Bronchial epithelial cell (primary cell): ENCODE measurements around the gene IGLL1. TPM values are rescaled to one million over a fixed set of nuclear protein-coding genes. Genes with fewer than 3 reads are reported as not detected.
"Not testable (repeated sequence)": the region's sequence is repeated elsewhere in the genome, so short reads cannot be mapped to it uniquely, and the experiment has no call there.

Experiments
- DNase-seq: peaks from one replicate; pipeline ENCODE4 v3.0.0-alpha.2; 2010; ENCODE audit warnings: low read depth
- FAIRE-seq: peaks from 2 replicates; lab custom pipeline; 2011; peaks lifted over from hg19 to GRCh38; lab: Jason Lieb, UNC
- H3K27me3 ChIP-seq: 2 replicates; pipeline ENCODE4 v1.5.1; 2011; ENCODE audit warnings: low read length; ENCODE audit not compliant: control insufficient read depth, insufficient read depth
- H3K36me3 ChIP-seq: 2 replicates; pipeline ENCODE4 v1.5.1; 2011; ENCODE audit warnings: low read length; ENCODE audit not compliant: control insufficient read depth, insufficient read depth
- H3K4me3 ChIP-seq: 2 replicates; pipeline ENCODE4 v1.5.1; 2011; ENCODE audit warnings: mild to moderate bottlenecking, low read depth, low read length, control low read depth
- CTCF ChIP-seq: IDR thresholded peaks from 2 replicates; pipeline ENCODE4 v1.5.1; 2011; ENCODE audit warnings: mild to moderate bottlenecking, moderate library complexity, low read length, control low read depth, inconsistent platforms; ENCODE audit not compliant: insufficient read depth, severe bottlenecking
- total RNA-seq: library from RNA; depleted of rRNA; stranded (reverse); fragments of >200 nt; gene quantifications from 2 replicates; pipeline ENCODE4 v1.2.1, GENCODE V29; 2014

IGLL1 gene
- not detected in 2 replicates for total RNA-seq

GRCh38 chr22:23579870-23580575, at the start of gene IGLL1:
TSS of gene IGLL1 (minus strand) at chr22:23580290. CDS start at chr22:23580190, 100 bp downstream.
- FAIRE-seq, result no peak
- Histone ChIP-seq H3K4me3 (no peak within 1 kb of the TSS), H3K27me3 (no peaks in the 10 kb centered on the region), H3K36me3 (no peaks in the 10 kb centered on the region)
- DNase-seq, result no peak
- TF ChIP-seq CTCF, result no peak

DNA sequence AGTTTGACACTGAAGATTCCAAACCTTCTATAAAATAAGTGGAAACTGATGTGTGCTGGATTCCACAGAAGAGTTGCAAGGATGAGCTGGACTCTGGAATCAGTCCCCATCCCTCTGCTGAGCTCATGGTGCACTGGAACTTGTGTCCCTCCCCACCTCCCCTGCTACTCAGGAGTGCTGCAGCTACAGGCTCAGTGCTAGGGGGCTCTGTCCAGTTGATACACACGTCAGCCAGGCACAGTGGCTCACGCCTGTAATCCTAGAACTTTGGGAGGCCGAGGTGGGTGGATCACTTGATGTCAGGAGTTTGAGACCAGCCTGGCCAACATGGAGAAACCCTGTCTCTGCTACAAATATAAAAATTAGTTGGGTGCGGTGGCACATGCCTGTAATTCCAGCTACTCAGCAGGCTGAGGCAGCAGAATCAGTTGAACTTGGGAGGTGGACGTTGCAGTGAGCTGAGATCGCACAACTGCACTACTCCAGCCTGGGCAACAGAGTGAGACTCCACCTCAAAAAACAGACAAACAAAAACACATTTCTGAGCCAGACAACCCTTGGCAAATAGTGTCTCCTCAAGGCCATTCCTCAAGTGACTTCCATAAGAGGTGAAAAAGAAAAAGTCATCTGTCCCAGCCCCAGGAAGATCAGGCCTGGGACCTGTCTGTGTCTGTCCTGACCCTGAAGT, 48.1 kb upstream of the IGLL1 start:
- not testable (repeated sequence) for DNase-seq, H3K27me3 ChIP-seq

GRCh38 chr22:23627401-23628055, 47.4 kb upstream of the IGLL1 start:
- DNase-seq (peak; percentile 5), FAIRE-seq (peak; percentile 75)
- not testable (repeated sequence) for H3K36me3 ChIP-seq, H3K27me3 ChIP-seq, H3K4me3 ChIP-seq
- TF ChIP-seq CTCF, result peak; percentile 27

More for the DNA sequence above, 48.1 kb upstream of the IGLL1 start:
- H3K4me3 ChIP-seq, H3K36me3 ChIP-seq, FAIRE-seq: not testable (repeated sequence)

DNA sequence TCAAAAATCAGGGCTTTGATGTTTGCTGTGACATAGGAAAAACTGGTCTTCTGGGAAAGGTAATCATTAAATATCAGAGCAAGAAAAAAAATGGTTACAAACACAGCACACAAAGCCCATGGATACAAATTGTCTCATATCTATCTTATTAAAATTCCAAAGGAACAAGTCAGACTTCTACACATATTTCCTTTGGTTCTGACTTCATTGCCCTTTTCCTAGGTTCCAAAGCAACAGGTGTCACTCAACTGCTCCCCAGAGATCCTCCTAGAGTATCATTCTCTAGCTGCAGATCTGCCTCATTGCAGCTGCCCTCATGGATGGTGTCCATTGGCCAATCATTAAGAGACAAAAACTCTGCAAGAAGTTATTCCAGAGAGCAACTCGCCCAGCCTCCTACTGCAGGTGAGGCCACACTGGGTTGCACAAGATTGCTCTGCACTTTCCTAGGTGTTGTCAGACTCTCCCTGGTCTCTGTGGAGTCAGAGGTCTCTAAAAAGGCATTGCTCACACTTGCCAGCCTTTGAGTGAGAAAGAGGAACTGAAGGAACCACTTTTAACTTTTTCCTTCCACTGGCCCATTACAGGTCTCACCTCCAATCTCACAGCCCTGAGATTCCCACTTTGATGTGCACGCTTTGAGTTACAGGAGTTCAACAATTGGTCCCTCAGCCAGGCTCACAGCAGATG, 46.3 kb upstream of the IGLL1 start:
- H3K36me3 ChIP-seq, result no peaks in the 10 kb centered on the region
- FAIRE-seq (no peak), DNase-seq (no peak)
- no peak for TF ChIP-seq CTCF
- H3K27me3 ChIP-seq, result no peaks in the 10 kb centered on the region
- H3K4me3 ChIP-seq, result no peak overlapping the region

DNA sequence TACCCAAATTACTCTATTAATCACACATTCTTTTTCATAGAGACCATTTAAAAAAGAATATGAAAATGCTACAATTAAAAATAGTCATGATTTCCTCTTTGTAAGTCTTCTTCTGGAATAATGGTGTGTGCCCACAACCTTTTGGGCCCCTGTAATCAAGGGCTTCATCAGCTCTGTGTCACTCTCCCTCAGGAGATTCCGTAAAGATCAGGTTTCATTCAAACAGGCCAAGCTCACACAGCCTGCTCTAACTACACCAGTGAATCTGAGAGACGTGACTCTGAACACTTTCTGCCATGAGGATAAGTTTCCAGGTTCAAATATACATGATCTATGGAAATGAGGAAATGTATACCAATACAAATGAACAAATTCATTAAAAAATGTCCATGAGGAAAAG, 42.5 kb upstream of the IGLL1 start:
- peak; percentile 10 for DNase-seq
- TF ChIP-seq CTCF, result no peak
- no peaks in the 10 kb centered on the region for H3K27me3 ChIP-seq
- no peak for FAIRE-seq
- H3K4me3 ChIP-seq, result no peak overlapping the region
- no peaks in the 10 kb centered on the region for H3K36me3 ChIP-seq

GRCh38 chr22:23621916-23622315, 41.8 kb upstream of the IGLL1 start:
- not testable (repeated sequence) for H3K4me3 ChIP-seq, H3K36me3 ChIP-seq, DNase-seq, H3K27me3 ChIP-seq, FAIRE-seq
